Stomach (tissue), 4 donors: ENCODE measurements around the gene SDHA.
"Not testable (repeated sequence)": the region's sequence is repeated elsewhere in the genome, so short reads cannot be mapped to it uniquely, and the experiment has no call there.

Experiments
- POLR2A ChIP-seq, 4 donors: fragments of 450-650 bp; IDR thresholded peaks; one replicate each; pipeline ENCODE4 v1.6.1; 2016; ENCODE audit warnings: antibody characterized with exemption in 4 of 4, control low read depth in 2 of 4, mild to moderate bottlenecking in 1 of 4, moderate library complexity in 1 of 4
- TF ChIP-seq, protein P1 (sequence below), 7 experiments: fragments of 450-650 bp in 4 of 7; fragments of 200-600 bp in 3 of 7; sonication (generic) in 3 of 7; IDR thresholded peaks; one replicate each; pipeline ENCODE4 v1.5.1; 2016 to 2019; ENCODE audit warnings: antibody characterized with exemption in 7 of 7, control low read depth in 2 of 7, mild to moderate bottlenecking in 1 of 7

DNA sequence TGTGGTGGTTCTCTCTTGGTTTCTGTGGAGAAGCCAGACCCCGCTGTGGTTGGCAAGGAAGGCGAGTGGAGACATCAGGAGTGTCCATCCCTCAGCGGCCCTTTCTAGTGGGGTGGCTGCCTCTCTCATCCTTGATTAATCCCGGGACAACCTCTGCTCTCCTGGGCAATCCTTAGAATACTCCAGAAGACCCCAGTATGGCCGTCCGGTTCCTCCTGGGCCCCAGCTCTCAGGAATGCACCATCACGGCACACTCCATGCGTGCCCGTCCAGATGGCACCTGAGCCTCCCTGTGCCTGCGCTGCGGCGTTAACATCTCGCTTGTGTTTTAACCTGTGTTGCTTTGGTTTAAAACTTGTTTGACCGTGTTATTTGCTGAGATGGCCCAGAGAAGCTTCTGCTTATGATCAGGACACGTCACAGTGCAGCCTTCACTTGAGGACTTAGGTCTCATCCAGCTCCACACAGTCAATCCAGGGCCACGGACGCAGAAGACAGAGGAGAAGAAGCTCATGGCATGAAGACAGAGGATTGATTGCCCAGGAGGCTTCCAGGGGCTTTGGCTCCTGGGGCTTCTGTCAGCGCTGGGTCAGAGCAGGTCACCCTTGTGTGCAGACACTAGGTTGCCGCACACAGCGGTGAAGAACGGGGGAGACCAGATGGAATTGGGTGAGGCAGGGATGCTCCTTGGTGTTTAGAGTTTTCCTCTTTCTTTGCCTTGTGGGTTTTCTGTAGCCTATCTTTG, 82.7 kb downstream of the SDHA start:
- TF ChIP-seq, protein P1, sequence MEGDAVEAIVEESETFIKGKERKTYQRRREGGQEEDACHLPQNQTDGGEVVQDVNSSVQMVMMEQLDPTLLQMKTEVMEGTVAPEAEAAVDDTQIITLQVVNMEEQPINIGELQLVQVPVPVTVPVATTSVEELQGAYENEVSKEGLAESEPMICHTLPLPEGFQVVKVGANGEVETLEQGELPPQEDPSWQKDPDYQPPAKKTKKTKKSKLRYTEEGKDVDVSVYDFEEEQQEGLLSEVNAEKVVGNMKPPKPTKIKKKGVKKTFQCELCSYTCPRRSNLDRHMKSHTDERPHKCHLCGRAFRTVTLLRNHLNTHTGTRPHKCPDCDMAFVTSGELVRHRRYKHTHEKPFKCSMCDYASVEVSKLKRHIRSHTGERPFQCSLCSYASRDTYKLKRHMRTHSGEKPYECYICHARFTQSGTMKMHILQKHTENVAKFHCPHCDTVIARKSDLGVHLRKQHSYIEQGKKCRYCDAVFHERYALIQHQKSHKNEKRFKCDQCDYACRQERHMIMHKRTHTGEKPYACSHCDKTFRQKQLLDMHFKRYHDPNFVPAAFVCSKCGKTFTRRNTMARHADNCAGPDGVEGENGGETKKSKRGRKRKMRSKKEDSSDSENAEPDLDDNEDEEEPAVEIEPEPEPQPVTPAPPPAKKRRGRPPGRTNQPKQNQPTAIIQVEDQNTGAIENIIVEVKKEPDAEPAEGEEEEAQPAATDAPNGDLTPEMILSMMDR (IDR thresholded peaks at IDR 0.05), result not testable (repeated sequence)
- not testable (repeated sequence) for TF ChIP-seq POLR2A (IDR thresholded peaks at IDR 0.05)
